Lower lobe of right lung (tissue), 2 donors: ENCODE results near the gene NDUFC2. TPM values are rescaled to one million over a fixed set of nuclear protein-coding genes. Genes with fewer than 3 reads are reported as not detected.
"Not testable (repeated sequence)": the region's sequence is repeated elsewhere in the genome, so short reads cannot be mapped to it uniquely, and the experiment has no call there.

Experiments
- ATAC-seq, 2 donors: fragments of 200-7000 bp; cut with Tn5 transposase; one replicate each; pipeline ENCODE4 v1.9.1; 2020 to 2022; ENCODE audit warnings: mild to moderate bottlenecking in 2 of 2, moderate library complexity in 2 of 2
- DNase-seq: peaks from one replicate; pipeline ENCODE4 v3.0.0-alpha.2; 2020
- H3K27ac ChIP-seq: fragments of 200-600 bp; one replicate; pipeline ENCODE4 v1.8.0; 2022
- H3K27me3 ChIP-seq: fragments of 200-600 bp; one replicate; pipeline ENCODE4 v1.8.0; 2022; ENCODE audit warnings: low read depth
- H3K36me3 ChIP-seq: fragments of 200-600 bp; one replicate; pipeline ENCODE4 v1.8.0; 2022; ENCODE audit warnings: mild to moderate bottlenecking
- H3K4me1 ChIP-seq: fragments of 200-600 bp; one replicate; pipeline ENCODE4 v1.8.0; 2022
- H3K4me3 ChIP-seq: fragments of 200-600 bp; one replicate; pipeline ENCODE4 v1.8.0; 2022; ENCODE audit warnings: mild to moderate bottlenecking
- H3K9me3 ChIP-seq: fragments of 200-600 bp; one replicate; pipeline ENCODE4 v1.8.0; 2022
- intact Hi-C: fragments of 100-400 bp; cut with DNase I; formaldehyde crosslinking; loops from one replicate; pipeline ENCODE4 v1.11.0; 2022
- total RNA-seq: library from RNA; stranded (reverse); fragmentation: NEBNext Ultra II Directional; extraction: Animal tissue kit (Norgen Biotek cat#: 25700); gene quantifications from one replicate; pipeline ENCODE4 v1.2.1, GENCODE V29; 2021
- TF ChIP-seq, protein P1 (sequence below): fragments of 200-600 bp; IDR thresholded peaks from one replicate; pipeline ENCODE4 v1.8.0; 2022; ENCODE audit warnings: antibody characterized with exemption, mild to moderate bottlenecking
- donor health status: DM: no; HTN: yes; CAD: no; lungs with severe emphysema.

NDUFC2 gene
- total RNA-seq, 1 donor from 2014 or later: 130 TPM

DNA sequence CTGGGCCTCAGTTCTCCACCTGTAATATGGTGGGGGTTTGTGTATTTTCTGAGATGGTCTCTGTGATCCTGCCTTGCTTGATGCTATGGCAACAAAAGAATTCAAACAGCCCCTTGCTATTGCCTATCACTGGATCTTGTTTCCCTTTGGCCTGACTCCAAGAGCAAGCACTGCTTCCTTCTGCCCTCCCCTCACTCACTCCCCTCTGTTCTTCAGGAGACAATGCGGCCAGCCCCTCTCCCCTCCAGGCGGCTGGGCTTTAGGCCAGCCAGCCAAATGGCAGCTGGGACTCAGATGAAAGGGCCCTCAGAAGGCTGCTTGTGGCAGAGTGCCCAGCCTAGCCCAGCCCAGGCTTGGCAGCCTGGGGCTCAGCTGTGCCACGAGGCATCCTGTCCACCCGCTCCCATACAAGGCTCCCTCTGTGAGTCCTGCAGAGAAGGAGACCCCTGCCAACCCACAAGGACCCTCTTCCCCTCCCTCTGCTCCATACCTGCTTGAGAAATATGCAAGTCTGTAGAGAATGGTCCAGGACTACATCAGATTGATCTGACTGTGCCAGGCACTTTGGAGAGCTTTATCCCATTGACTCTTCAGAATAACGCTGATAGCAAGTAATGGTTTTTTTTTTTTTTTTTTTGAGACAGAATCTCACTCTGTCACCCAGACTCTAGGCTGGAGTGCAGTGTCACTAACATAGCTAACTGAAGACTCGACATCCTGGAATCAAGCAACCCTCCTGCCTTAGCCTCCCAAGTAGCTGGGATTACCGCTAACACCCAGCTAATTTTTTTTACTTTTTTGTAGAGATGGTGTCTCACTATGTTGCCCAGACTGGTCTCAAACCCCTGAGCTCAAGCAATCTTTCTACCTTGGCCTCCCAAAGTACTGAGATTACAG, 49.0 kb downstream of the NDUFC2 start:
- H3K36me3 ChIP-seq: no peaks in the 10 kb centered on the region
- peak; percentile 79 for DNase-seq
- H3K4me3 ChIP-seq: no peak overlapping the region
- TF ChIP-seq, protein P1, sequence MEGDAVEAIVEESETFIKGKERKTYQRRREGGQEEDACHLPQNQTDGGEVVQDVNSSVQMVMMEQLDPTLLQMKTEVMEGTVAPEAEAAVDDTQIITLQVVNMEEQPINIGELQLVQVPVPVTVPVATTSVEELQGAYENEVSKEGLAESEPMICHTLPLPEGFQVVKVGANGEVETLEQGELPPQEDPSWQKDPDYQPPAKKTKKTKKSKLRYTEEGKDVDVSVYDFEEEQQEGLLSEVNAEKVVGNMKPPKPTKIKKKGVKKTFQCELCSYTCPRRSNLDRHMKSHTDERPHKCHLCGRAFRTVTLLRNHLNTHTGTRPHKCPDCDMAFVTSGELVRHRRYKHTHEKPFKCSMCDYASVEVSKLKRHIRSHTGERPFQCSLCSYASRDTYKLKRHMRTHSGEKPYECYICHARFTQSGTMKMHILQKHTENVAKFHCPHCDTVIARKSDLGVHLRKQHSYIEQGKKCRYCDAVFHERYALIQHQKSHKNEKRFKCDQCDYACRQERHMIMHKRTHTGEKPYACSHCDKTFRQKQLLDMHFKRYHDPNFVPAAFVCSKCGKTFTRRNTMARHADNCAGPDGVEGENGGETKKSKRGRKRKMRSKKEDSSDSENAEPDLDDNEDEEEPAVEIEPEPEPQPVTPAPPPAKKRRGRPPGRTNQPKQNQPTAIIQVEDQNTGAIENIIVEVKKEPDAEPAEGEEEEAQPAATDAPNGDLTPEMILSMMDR: no peak
- no peaks in the 10 kb centered on the region for H3K27me3 ChIP-seq
- intact Hi-C loops: no loop called here
- no peaks in the 10 kb centered on the region for H3K9me3 ChIP-seq
- no peak overlapping the region for H3K27ac ChIP-seq
- peak; percentile 89 to 93 for ATAC-seq
- H3K4me1 ChIP-seq: peaks cover 12% of the 10 kb centered on the region

DNA sequence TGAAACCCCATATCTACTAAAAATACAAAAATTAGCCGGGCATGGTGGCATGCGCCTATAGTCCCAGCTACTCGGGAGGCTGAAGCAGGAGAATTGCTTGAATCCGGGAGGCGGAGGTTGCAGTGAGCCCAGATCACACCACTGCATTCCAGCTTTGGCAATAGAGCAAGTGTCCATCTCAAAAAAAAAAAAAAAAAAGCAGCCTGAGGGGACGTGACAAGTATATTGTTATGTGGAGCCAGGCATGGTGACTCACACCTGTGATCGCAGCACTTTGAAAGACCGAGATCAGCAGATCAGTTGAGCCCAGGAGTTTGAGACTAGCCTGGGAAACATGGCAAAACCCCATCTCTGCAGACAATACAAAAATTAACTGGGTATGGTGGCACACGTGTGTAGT, 51.2 kb downstream of the NDUFC2 start:
- H3K9me3 ChIP-seq, H3K27me3 ChIP-seq, intact Hi-C loops, DNase-seq, ATAC-seq, H3K4me3 ChIP-seq, H3K36me3 ChIP-seq, H3K27ac ChIP-seq: not testable (repeated sequence)
- peaks cover 16% of the 10 kb centered on the region for H3K4me1 ChIP-seq

DNA sequence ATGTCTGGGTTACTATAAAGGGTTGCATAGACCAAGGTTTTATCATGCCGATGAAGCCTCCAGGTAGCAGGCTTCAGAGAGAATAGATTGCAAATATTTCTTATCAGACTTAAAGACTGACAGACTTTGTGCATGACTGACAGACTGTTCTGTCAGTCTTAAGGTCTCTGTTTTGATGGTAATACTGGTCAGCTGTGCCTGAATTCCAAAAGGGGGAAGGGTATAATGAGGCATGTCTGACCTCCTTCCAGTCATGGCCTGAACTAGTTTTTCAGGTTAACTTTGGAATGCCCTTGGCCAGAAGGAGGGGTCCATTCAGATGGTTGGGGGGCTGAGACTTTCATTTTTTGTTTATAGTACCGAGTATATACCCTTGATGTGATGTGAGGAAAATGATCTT, 51.9 kb downstream of the NDUFC2 start:
- H3K9me3 ChIP-seq: no peaks in the 10 kb centered on the region
- no peak for DNase-seq
- no peak overlapping the region for H3K4me3 ChIP-seq

DNA sequence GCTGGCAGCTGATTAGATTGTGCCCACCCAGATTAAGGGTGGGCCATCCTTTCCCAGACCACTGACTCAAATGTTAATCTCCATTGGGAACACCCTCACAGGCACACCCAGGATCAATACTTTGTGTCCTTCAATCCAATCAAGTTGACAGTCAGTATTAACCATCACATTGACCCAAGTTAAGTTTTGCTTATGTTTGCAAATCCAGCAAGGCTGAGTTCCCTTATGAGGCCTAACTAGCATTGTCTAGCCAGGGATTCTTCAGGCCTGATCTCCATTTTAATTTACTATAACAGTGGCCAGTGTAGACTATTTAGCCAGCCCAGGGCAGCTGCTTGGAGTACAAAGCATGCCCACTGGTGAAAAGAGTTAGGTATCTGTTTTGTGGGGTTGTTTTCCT, 54.3 kb downstream of the NDUFC2 start:
- ATAC-seq (no peak), DNase-seq (no peak)
- Histone ChIP-seq H3K27me3 (no peaks in the 10 kb centered on the region), H3K9me3 (no peaks in the 10 kb centered on the region), H3K27ac (no peak overlapping the region), H3K4me1 (peaks cover 11% of the 10 kb centered on the region), H3K4me3 (no peak overlapping the region), H3K36me3 (no peaks in the 10 kb centered on the region)
- intact Hi-C loops: no loop called here
- TF ChIP-seq, protein P1: no peak

More for the DNA sequence above, 51.9 kb downstream of the NDUFC2 start:
- intact Hi-C loops: no loop called here
- TF ChIP-seq, protein P1: no peak
- ATAC-seq: no peak
- Histone ChIP-seq H3K27me3 (no peaks in the 10 kb centered on the region), H3K4me1 (peaks cover 20% of the 10 kb centered on the region), H3K36me3 (no peaks in the 10 kb centered on the region), H3K27ac (no peak overlapping the region)

DNA sequence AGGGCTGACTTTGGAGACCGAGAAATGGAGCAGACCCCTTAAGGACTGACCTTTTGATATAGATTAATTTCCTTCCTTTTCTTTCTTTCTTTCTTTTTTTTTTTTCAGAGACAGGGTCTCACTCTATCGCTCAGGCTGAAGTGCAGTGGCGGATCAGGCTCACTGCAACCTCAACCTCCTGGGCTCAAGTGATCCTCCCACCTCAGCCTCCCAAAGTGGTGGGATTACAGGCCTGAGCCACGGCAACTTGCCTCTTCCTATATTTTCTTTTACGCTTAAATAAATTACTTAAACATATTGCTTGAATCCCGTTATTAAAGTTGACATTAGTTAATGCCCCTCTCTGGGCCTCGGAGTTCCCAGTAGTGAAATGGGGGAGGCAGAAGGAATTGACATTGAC, 56.2 kb downstream of the NDUFC2 start:
- peak overlapping the region; percentile 56 for H3K4me3 ChIP-seq
- peaks cover 8% of the 10 kb centered on the region for H3K4me1 ChIP-seq
- intact Hi-C loops: no loop called here
- H3K36me3 ChIP-seq: no peaks in the 10 kb centered on the region
- ATAC-seq: peak in 1 of 2 donors; percentile 25
- DNase-seq: no peak
- H3K27ac ChIP-seq: peak overlapping the region; percentile 64
- no peaks in the 10 kb centered on the region for H3K9me3 ChIP-seq
- TF ChIP-seq, protein P1: no peak
- no peaks in the 10 kb centered on the region for H3K27me3 ChIP-seq
